Inflammatory macrophage (primary cell): ENCODE results near the gene IFIT1.
"Not testable (repeated sequence)": the region's sequence is repeated elsewhere in the genome, so short reads cannot be mapped to it uniquely, and the experiment has no call there.

Experiments used
- DNase-seq, 2 donors: peaks; one replicate each; pipeline ENCODE4 v3.0.0-alpha.2; 2020 to 2022

The IFIT1 gene

DNA sequence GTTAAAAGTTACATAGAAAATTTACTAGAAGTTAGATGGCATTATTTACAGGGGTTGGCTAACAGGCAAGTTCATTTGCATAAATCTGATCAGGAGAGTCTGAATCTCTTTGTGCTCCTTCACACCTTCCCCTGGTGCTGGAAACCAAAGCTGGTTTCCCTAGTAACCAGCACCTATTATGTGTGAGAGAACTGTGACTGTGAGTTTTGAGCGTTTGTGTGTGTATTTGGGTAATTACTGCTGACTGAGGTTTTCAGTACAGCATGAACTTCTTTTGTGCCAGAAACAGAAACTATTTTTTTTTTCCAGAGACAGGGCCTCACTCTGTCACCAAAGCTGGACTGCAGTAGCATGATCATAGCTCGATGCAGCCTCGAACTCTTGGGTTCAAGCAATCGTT lies 24.9 kb upstream of the IFIT1 start:
- DNase-seq: no peak

- no peak for DNase-seq
Measured at GRCh38 chr10:89368129-89368528, 24.3 kb upstream of the IFIT1 start.

DNA sequence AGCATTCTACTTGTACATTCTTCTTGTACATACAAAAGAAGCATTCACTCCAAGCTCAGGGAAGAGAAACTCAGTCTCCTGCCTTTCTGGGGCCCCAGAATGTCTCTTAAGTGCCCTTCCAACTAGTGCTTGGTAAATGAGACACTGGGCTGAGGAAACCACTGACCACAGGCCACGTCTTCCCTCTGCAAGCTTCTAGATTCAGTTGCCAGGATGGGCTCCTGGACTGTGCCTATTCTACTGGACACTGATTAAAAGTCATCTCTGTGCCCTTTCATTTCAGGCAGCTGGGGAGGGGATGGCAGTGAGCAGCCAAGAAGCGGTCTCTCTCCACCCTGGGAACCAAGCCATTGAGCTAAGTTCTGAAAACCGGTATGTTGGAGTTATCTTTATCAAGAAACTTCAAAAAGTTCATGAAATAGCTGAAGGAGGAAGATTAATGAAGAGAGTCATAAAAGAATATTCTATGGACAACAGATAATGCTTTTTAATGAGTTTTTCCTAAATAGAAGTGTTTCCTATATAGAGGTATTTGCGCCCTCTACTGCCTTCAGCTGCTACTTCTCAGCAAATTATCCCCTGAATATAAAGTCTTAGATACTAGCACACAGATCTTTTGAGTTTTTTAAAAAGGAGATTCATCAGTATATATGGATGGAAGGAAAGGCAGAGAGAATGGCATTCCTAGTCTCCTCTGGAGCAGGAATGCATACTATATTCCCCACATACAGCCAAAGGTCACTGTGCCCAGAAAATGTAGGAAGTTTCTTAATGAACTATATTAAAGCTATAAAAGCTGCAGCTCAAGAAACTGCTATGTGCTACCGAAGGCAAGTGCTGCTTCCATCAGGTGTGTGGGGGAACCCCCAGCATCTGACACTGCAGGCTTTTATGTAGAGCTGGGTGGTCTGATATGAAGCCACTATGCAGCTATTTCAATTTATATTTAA lies 23.0 kb upstream of the IFIT1 start:
- peak; percentile 45 to 48 for DNase-seq

DNA sequence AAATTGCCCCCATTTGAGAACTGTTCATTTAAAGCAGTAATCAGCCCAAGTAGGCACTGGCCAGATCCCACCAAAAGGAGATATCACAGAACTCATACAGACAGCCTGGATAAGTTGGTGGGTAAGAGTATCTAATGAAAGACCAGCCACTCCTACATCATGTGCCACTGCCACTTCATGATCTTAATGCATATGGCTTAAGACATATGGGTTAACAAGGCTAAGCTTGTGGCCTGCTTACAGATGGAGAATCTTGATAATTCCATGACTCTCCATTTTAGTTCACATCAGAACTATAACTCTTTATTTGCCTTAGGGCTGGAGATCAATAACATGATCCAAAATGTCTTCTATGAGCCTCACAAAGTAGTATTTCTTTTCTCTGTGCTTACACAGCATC lies 21.3 kb upstream of the IFIT1 start:
- DNase-seq: no peak

GRCh38 chr10:89371987-89372386 lies 20.4 kb upstream of the IFIT1 start:
- DNase-seq: no peak

DNA sequence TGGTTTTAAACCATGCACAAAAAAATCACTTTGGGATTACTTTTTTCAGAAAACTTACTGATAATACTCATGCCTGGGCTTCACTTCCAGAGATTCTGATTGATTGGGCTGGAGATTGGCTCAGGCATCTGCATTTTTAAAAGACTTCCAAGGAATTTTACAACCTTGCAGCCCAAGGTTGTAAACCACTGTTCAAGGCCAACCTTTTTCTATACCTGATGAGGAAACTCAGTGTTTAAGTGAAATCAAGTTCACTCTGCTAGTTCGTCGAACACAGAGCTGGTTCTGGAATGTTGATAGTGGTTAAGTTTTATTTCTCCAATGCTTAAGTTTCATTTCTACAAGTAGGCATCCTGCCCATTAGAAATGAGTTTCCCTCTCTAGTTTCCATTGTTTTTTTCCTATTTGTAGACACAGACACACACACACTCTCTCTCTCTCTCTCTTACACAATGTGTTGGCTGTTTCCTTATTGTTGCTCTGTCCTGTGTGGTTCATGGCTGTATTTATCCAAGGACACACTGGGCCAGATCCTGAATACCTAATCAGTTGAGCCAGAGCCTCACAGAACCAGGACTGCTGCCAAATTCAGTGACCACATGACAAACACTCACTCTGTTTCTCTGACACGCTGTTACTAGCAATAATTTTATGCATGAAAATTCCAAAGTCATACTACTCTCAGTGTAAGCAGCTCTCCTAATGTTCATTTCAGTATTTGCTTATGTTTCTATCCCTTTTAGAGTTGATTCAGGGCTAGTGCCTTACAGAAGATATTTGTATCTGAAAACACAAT lies 18.3 kb upstream of the IFIT1 start:
- DNase-seq: peak; percentile 14 to 47

- no peak for DNase-seq
Measured at GRCh38 chr10:89374713-89375141, 17.7 kb upstream of the IFIT1 start.

GRCh38 chr10:89377705-89378637 lies 14.5 kb upstream of the IFIT1 start, which contains the start of gene IFIT1B:
IFIT1B (plus strand) TSS chr10:89378056; CDS start chr10:89378136, 80 bp downstream.
- DNase-seq: no peak

DNA sequence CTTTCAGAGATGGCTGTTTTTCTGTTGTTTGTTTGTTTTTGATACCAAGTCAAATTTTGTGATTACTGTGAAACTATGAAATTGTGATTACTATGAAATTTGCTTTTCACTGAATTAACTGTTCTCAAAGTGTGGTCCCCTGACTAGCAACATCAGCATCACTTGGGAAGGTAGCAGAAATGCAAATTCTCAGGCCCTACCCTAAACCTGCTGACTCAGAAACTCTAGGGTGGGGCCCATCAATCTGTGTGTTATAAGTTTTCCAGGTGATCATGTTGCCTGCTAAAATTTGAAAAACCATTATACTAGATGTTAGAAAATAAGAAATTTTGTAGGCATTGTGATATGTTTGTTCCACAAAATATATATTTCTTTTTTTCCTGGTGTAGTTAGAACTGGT lies 13.3 kb upstream of the IFIT1 start:
- no peak for DNase-seq

GRCh38 chr10:89382757-89383156 lies 9.7 kb upstream of the IFIT1 start:
- no peak for DNase-seq

GRCh38 chr10:89384474-89385340 lies 7.7 kb upstream of the IFIT1 start:
- DNase-seq: peak; percentile 70 to 88

DNA sequence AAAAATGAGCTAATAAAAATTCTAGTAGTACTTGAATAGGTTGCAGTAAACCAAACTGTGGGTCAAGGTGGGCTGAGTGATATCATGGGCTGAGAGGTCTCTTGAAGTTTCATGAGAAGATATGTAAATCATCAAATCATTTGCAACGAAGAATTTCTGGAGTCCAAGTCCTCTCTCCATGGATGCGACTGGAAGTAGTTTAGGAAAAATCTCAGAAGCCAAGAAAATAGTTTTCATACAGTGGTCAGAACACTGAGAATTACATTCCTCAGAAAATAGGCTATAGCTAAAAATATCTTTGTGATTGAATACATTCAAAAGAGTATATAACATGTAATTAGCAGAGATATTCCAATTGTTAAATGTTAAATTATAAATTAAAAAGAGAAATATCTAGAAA lies 3.6 kb upstream of the IFIT1 start:
- no peak for DNase-seq

GRCh38 chr10:89389254-89389653 lies 3.2 kb upstream of the IFIT1 start:
- DNase-seq: no peak

- no peak for DNase-seq
Measured at GRCh38 chr10:89390476-89391225, 1.8 kb upstream of the IFIT1 start.

DNA sequence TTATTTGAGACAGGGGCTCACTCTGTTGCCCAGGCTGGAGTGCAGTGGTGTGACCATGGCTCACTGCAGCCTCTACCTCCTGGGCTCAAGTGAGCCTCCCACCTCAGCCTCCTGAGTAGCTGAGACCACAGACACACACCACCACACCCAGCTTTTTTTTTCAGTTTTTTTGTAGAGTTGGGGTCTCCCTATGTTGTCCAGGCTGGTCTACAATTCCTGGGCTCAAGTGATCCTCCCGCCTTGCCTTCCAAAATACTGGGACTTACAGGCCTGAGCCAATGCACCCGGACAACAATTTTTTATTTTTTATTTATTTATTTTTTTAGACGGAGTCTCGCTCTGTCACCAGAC lies 1.2 kb upstream of the IFIT1 start:
- not testable (repeated sequence) for DNase-seq

GRCh38 chr10:89392974-89393373 lies 551 bp downstream of the IFIT1 start:
- peak; percentile 19 to 24 for DNase-seq

DNA sequence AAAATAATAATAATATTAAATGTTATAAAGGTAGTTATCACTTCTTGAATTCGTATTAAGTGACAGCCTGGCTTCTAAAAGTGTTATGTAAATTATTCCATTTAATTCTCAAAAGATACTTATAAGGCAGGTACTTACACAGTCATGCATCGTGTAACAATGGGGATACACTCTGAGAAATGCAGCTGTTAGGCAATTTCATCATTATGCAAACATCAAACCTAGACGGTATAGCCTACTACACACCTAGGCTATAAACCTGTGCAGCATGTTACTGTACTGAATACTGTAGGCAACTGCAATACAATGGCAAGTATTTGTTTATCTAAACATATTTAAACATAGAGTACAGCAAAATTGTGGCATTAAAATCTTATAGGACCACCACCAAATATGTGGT lies 1.5 kb downstream of the IFIT1 start:
- DNase-seq: no peak

DNA sequence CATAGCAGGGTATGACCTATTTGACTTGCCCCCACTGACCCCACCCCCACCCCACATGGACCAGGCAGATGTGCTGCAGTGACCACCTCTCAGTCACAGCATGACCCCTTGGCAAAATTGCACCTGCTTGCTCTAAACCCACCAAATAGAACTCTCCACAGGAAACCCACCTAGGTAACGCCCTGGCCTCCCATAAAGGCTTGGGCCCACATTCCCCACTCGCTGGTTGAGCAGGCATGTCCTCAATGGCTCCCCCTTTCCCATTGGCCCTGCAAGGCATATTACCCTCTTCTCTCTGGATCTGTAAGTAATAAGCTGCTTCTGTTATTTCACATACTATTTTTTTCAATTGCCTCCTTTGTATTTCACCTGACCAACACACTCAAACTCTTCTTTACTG lies 2.7 kb downstream of the IFIT1 start:
- DNase-seq: no peak

DNA sequence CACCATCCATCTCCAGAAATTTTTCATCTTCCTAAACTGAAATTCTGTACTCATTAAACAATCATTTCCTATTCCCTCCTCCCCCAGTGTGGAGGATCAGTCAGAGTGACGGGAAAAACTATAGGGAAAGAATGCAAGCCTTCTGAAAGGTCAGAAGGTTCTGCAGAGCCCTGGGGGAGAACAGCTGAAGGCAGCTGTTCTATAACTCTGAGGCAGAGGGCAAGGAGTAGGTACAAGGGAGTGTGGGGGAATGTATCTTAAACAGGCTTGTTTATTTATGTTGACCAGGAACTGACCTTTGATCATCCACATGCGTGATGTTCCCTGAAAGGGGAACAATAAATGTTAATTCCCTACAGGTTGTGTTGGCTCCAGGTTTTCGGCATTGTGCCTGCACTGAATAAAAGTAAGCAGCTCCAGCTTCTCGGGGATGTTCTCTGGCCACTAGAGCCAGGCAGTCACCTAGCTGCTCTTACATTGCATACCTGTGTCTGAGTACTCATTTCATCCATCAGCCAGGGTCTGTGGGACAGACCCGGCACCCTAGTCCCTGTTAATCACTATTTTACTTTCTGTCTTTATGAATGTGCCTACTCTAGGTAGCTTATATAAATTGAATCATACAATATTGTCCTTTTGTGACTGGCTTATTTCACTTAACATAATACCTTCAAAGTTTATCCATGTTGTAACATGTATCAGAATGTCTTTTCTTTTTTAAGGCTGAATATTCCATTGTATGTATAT lies 5.8 kb downstream of the IFIT1 start:
- DNase-seq: no peak

DNA sequence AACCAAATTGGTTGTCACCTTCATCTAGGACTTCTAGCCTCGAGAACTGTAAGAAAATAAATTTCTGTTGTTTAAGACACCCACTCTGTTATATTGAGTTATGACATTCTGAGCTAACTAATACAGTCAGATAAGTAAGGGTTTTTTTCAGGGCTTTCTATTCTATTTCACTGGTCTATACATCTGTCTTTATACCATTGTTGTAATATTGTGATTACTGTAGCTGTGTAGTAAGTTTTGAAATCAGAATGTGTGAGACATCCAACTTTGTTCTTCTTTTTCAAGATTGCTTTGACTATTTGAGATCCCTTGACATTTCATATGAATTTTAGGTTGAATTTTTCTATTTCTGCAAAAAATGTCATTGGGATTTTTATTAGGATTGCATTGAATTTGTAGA lies 7.5 kb downstream of the IFIT1 start:
- peak; percentile 35 to 84 for DNase-seq
